Calu3 (cell line): ENCODE data around the gene RIOX2. TPM values are rescaled to one million over a fixed set of nuclear protein-coding genes. Genes with fewer than 3 reads are reported as not detected.

Experiments
- BruUV-seq: library from RNA; stranded (reverse); fragments of 400-500 nt; replicated peaks from 2 replicates; lab custom pipeline; 2021; lab: Mats Ljungman, UMichigan
- CTCF ChIA-PET: fragments of 300-600 bp; sonication (Branson Sonifier 250); formaldehyde crosslinking; loops from one replicate; lab custom pipeline; 2022; ENCODE audit warnings: antibody characterized with exemption; lab: Charles Lee
- DNase-seq: peaks from one replicate; pipeline ENCODE4 v3.0.0; 2022
- H3K27ac Mint-ChIP-seq: one replicate; pipeline ENCODE4 v1.8.0; 2022; ENCODE audit warnings: mixed read lengths; ENCODE audit not compliant: unreplicated experiment
- H3K27me3 Mint-ChIP-seq: one replicate; pipeline ENCODE4 v1.8.0; 2022; ENCODE audit warnings: mixed read lengths; ENCODE audit not compliant: unreplicated experiment
- H3K36me3 Mint-ChIP-seq: one replicate; pipeline ENCODE4 v1.8.0; 2022; ENCODE audit warnings: mild to moderate bottlenecking, moderate library complexity, mixed read lengths; ENCODE audit not compliant: insufficient read depth, unreplicated experiment
- H3K4me1 Mint-ChIP-seq: one replicate; pipeline ENCODE4 v1.8.0; 2022; ENCODE audit warnings: mild to moderate bottlenecking, low read depth, mixed read lengths; ENCODE audit not compliant: unreplicated experiment
- H3K4me3 Mint-ChIP-seq: one replicate; pipeline ENCODE4 v1.8.0; 2022; ENCODE audit warnings: mild to moderate bottlenecking, low read depth, moderate library complexity, mixed read lengths; ENCODE audit not compliant: unreplicated experiment
- H3K9me3 Mint-ChIP-seq: one replicate; pipeline ENCODE4 v1.8.0; 2022; ENCODE audit warnings: low read depth, mixed read lengths; ENCODE audit not compliant: unreplicated experiment
- CTCF ChIP-seq: fragments of 200-600 bp; IDR thresholded peaks from one replicate; pipeline ENCODE4 v1.8.0; 2022; ENCODE audit warnings: antibody characterized with exemption; ENCODE audit not compliant: unreplicated experiment
- intact Hi-C: fragments of 100-400 bp; cut with micrococcal nuclease; formaldehyde crosslinking; loops from one replicate; pipeline ENCODE4 v1.10.0; 2022; ENCODE audit not compliant: unreplicated experiment
- total RNA-seq: library from RNA; stranded (reverse); gene quantifications from 2 replicates; pipeline ENCODE4 v1.2.3, GENCODE V29; 2022

Gene RIOX2
- total RNA-seq, 1 experiment from 2014 or later = 32.1 TPM

- CTCF ChIA-PET = no interaction called here
- Mint-ChIP-seq H3K4me3 (no peak overlapping the region), H3K4me1 (peaks cover 7% of the 10 kb centered on the region), H3K27ac (peak overlapping the region; percentile 33), H3K27me3 (no peaks in the 10 kb centered on the region), H3K36me3 (no peaks in the 10 kb centered on the region), H3K9me3 (no peaks in the 10 kb centered on the region)
- intact Hi-C loops = no loop called here
- no peak for DNase-seq
- no peak for TF ChIP-seq CTCF
- BruUV-seq = no TSS peak
Measured at GRCh38 chr3:97901313-97902248, 70.7 kb downstream of the RIOX2 start.

- H3K27ac Mint-ChIP-seq = no peak overlapping the region
- intact Hi-C loops = loop anchor here (5.0 kb wide), 1 partner anchor 102 kb away; no protein-coding TSS in a partner anchor
- CTCF ChIA-PET = no interaction called here
Measured at GRCh38 chr3:97899331-97899730, 72.9 kb downstream of the RIOX2 start.

GRCh38 chr3:97896547-97896946 lies 75.7 kb downstream of the RIOX2 start:
- no peak for TF ChIP-seq CTCF
- intact Hi-C loops = loop anchor here (5.0 kb wide), 1 partner anchor 99 kb away; no protein-coding TSS in a partner anchor
- Mint-ChIP-seq H3K4me1 (peaks cover 2% of the 10 kb centered on the region), H3K27ac (no peak overlapping the region), H3K27me3 (no peaks in the 10 kb centered on the region), H3K9me3 (no peaks in the 10 kb centered on the region), H3K4me3 (no peak overlapping the region), H3K36me3 (no peaks in the 10 kb centered on the region)
- CTCF ChIA-PET = no interaction called here
- no TSS peak for BruUV-seq
- no peak for DNase-seq

More at GRCh38 chr3:97899331-97899730, 72.9 kb downstream of the RIOX2 start:
- Mint-ChIP-seq H3K27me3 (no peaks in the 10 kb centered on the region), H3K4me3 (no peak overlapping the region), H3K9me3 (no peaks in the 10 kb centered on the region), H3K36me3 (no peaks in the 10 kb centered on the region), H3K4me1 (peaks cover 7% of the 10 kb centered on the region)
- BruUV-seq = no TSS peak
- TF ChIP-seq CTCF = no peak
- no peak for DNase-seq

- Mint-ChIP-seq H3K27me3 (no peaks in the 10 kb centered on the region), H3K4me3 (no peak overlapping the region), H3K9me3 (no peaks in the 10 kb centered on the region), H3K36me3 (no peaks in the 10 kb centered on the region), H3K27ac (no peak overlapping the region), H3K4me1 (no peaks in the 10 kb centered on the region)
- no TSS peak for BruUV-seq
- intact Hi-C loops = loop anchor here (5.0 kb wide), 1 partner anchor 99 kb away; no protein-coding TSS in a partner anchor
- no peak for DNase-seq
- TF ChIP-seq CTCF = no peak
- CTCF ChIA-PET = no interaction called here
Measured at GRCh38 chr3:97896129-97896528, 76.1 kb downstream of the RIOX2 start.
